SK-N-SH treated with all-trans-retinoic acid at 6 μM for 48 hours (cell line): ENCODE results near the gene L3HYPDH.

Experiments used
- ATAC-seq: fragments of 200-7000 bp; cut with Tn5 transposase; 3 replicates; pipeline ENCODE4 v1.9.1; 2020; ENCODE audit warnings: mild to moderate bottlenecking, moderate library complexity
- ARNTL ChIP-seq: fragments of 450-650 bp; formaldehyde crosslinking; IDR thresholded peaks from 2 replicates; pipeline ENCODE4 v1.5.0; 2020; ENCODE audit warnings: low read depth, mild to moderate bottlenecking, moderate library complexity, borderline replicate concordance
- BACH2 ChIP-seq: fragments of 250-450 bp; sonication (Bioruptor Pico); IDR thresholded peaks from 2 replicates; pipeline ENCODE4 v1.9.0; 2021; ENCODE audit warnings: mild to moderate bottlenecking, borderline replicate concordance
- CSDC2 ChIP-seq: fragments of 250-450 bp; sonication (Bioruptor Pico); IDR thresholded peaks from 2 replicates; pipeline ENCODE4 v1.5.0; 2020; ENCODE audit warnings: mild to moderate bottlenecking, moderate library complexity
- CSRNP3 ChIP-seq: fragments of 250-450 bp; sonication (Bioruptor Pico); IDR thresholded peaks from 2 replicates; pipeline ENCODE4 v1.5.1; 2021; ENCODE audit warnings: mild to moderate bottlenecking, moderate library complexity
- ESRRG ChIP-seq: fragments of 250-450 bp; sonication (Bioruptor Pico); IDR thresholded peaks from 2 replicates; pipeline ENCODE4 v1.6.1; 2021; ENCODE audit warnings: mild to moderate bottlenecking
- ISL1 ChIP-seq: fragments of 250-450 bp; sonication (Bioruptor Pico); IDR thresholded peaks from 2 replicates; pipeline ENCODE4 v2.1.2; 2022; ENCODE audit warnings: mild to moderate bottlenecking, moderate library complexity
- OSR1 ChIP-seq: fragments of 250-450 bp; sonication (Bioruptor Pico); IDR thresholded peaks from 2 replicates; pipeline ENCODE4 v1.8.0; 2022; ENCODE audit warnings: moderate library complexity, mild to moderate bottlenecking, inconsistent platforms
- PPARA ChIP-seq: fragments of 250-450 bp; sonication (Bioruptor Pico); IDR thresholded peaks from 2 replicates; pipeline ENCODE4 v1.5.0; 2020; ENCODE audit warnings: mild to moderate bottlenecking, borderline replicate concordance
- RARB ChIP-seq: fragments of 250-450 bp; sonication (Bioruptor Pico); IDR thresholded peaks from 2 replicates; pipeline ENCODE4 v1.8.0; 2021; ENCODE audit warnings: mild to moderate bottlenecking, moderate library complexity
- TCF4 ChIP-seq: fragments of 250-450 bp; sonication (Bioruptor Pico); IDR thresholded peaks from 2 replicates; pipeline ENCODE4 v1.8.0; 2021; ENCODE audit warnings: mild to moderate bottlenecking, moderate library complexity, borderline replicate concordance
- TOX ChIP-seq: fragments of 250-450 bp; sonication (Bioruptor Pico); IDR thresholded peaks from 2 replicates; pipeline ENCODE4 v1.8.0; 2021; ENCODE audit warnings: mild to moderate bottlenecking, moderate library complexity, borderline replicate concordance
- TSHZ2 ChIP-seq: fragments of 250-450 bp; sonication (Bioruptor Pico); IDR thresholded peaks from 2 replicates; pipeline ENCODE4 v1.5.0; 2020; ENCODE audit warnings: mild to moderate bottlenecking, moderate library complexity
- ZC3H10 ChIP-seq: fragments of 250-450 bp; sonication (Bioruptor Pico); IDR thresholded peaks from 2 replicates; pipeline ENCODE4 v1.5.1; 2021; ENCODE audit warnings: mild to moderate bottlenecking, moderate library complexity
- ZFP30 ChIP-seq: fragments of 450-650 bp; formaldehyde crosslinking; IDR thresholded peaks from 2 replicates; pipeline ENCODE4 v1.5.0; 2022; ENCODE audit warnings: mild to moderate bottlenecking, moderate library complexity
- ZNF565 ChIP-seq: fragments of 450-650 bp; formaldehyde crosslinking; conservative IDR thresholded peaks from 2 replicates; pipeline ENCODE4 v1.5.0; 2020; ENCODE audit warnings: low read depth, mild to moderate bottlenecking, moderate library complexity
- ZNF70 ChIP-seq: fragments of 450-650 bp; formaldehyde crosslinking; IDR thresholded peaks from 2 replicates; pipeline ENCODE4 v1.5.0; 2020; ENCODE audit warnings: mild to moderate bottlenecking, moderate library complexity
- ZNF8 ChIP-seq: fragments of 450-650 bp; formaldehyde crosslinking; IDR thresholded peaks from 2 replicates; pipeline ENCODE4 v1.5.0; 2020; ENCODE audit warnings: mild to moderate bottlenecking, moderate library complexity
- TF ChIP-seq, protein P1 (sequence below): fragments of 250-450 bp; sonication (Bioruptor Pico); IDR thresholded peaks from 2 replicates; pipeline ENCODE4 v1.8.0; 2020; ENCODE audit warnings: mild to moderate bottlenecking, moderate library complexity, borderline replicate concordance
- TF ChIP-seq, protein P2 (sequence below): fragments of 250-450 bp; sonication (Bioruptor Pico); IDR thresholded peaks from 2 replicates; pipeline ENCODE4 v1.8.0; 2021; ENCODE audit warnings: low read depth, mild to moderate bottlenecking, moderate library complexity, borderline replicate concordance
- TF ChIP-seq, protein P3 (sequence below): fragments of 250-450 bp; sonication (Bioruptor Pico); IDR thresholded peaks from 2 replicates; pipeline ENCODE4 v1.5.1; 2020; ENCODE audit warnings: low read depth, mild to moderate bottlenecking, moderate library complexity

Gene L3HYPDH

DNA sequence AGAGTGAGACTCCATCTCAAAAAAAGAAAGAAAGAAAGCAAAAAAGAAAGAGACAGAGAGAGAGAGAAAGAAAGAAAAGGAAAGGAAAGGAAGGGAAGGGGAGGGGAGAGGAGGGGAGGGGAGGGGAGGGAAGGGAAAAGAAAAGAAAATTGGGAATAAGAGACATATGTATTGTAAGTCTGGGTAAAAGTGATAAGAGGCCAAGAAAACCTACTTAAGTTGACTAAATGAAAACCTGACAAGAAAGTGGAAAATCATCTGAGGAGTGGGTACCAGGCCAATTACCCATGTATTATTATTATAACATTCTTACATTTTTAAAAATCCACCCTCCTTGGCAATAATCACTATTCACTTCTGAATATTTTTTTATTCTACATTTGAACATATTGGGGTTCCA, 46.1 kb upstream of the L3HYPDH start:
- no peak for ATAC-seq
- TF ChIP-seq ZNF565 (CRISPR knock-in tag) (no peak), ISL1 (no peak), ESRRG (no peak), TSHZ2 (CRISPR knock-in tag) (no peak), ZNF70 (no peak), OSR1 (CRISPR knock-in tag) (no peak), ZFP30 (CRISPR knock-in tag) (no peak), RARB (no peak), CSRNP3 (CRISPR knock-in tag) (no peak), ZNF8 (CRISPR knock-in tag) (no peak), ZC3H10 (CRISPR knock-in tag) (no peak), TOX (CRISPR knock-in tag) (no peak)
- TF ChIP-seq, protein P1, sequence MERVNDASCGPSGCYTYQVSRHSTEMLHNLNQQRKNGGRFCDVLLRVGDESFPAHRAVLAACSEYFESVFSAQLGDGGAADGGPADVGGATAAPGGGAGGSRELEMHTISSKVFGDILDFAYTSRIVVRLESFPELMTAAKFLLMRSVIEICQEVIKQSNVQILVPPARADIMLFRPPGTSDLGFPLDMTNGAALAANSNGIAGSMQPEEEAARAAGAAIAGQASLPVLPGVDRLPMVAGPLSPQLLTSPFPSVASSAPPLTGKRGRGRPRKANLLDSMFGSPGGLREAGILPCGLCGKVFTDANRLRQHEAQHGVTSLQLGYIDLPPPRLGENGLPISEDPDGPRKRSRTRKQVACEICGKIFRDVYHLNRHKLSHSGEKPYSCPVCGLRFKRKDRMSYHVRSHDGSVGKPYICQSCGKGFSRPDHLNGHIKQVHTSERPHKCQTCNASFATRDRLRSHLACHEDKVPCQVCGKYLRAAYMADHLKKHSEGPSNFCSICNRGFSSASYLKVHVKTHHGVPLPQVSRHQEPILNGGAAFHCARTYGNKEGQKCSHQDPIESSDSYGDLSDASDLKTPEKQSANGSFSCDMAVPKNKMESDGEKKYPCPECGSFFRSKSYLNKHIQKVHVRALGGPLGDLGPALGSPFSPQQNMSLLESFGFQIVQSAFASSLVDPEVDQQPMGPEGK, result no peak
- TF ChIP-seq, protein P2, sequence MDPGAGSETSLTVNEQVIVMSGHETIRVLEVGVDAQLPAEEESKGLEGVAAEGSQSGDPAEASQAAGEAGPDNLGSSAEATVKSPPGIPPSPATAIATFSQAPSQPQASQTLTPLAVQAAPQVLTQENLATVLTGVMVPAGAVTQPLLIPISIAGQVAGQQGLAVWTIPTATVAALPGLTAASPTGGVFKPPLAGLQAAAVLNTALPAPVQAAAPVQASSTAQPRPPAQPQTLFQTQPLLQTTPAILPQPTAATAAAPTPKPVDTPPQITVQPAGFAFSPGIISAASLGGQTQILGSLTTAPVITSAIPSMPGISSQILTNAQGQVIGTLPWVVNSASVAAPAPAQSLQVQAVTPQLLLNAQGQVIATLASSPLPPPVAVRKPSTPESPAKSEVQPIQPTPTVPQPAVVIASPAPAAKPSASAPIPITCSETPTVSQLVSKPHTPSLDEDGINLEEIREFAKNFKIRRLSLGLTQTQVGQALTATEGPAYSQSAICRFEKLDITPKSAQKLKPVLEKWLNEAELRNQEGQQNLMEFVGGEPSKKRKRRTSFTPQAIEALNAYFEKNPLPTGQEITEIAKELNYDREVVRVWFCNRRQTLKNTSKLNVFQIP, result no peak

DNA sequence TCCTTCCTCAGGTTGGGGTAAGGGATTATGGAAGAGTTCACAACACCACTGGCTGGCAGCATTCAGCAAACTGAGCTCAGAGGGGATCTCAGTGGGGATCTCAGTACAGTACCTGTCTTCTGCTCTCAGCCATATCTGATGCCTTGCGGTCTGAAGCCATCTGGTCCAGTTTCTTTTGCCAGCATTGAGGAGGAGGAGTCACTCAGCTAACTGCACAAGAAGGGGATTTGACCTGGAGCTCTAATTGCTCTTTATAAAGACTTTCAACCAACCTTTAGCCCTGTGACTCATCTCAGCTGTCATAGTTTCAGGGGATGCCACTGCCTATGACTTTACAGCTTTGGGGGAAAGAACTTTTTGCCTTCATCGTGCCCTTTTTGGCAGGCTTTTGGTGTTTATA, 45.0 kb upstream of the L3HYPDH start:
- no peak for ATAC-seq

GRCh38 chr14:59520224-59520623, 36.0 kb upstream of the L3HYPDH start:
- TF ChIP-seq ARNTL (CRISPR knock-in tag), result no peak
- no peak for TF ChIP-seq ZC3H10 (CRISPR knock-in tag)
- ATAC-seq, result no peak

More for the DNA sequence above, 45.0 kb upstream of the L3HYPDH start:
- TF ChIP-seq TCF4 (CRISPR knock-in tag) (no peak), OSR1 (CRISPR knock-in tag) (no peak), ISL1 (no peak), PPARA (CRISPR knock-in tag) (no peak)
- TF ChIP-seq, protein P3, sequence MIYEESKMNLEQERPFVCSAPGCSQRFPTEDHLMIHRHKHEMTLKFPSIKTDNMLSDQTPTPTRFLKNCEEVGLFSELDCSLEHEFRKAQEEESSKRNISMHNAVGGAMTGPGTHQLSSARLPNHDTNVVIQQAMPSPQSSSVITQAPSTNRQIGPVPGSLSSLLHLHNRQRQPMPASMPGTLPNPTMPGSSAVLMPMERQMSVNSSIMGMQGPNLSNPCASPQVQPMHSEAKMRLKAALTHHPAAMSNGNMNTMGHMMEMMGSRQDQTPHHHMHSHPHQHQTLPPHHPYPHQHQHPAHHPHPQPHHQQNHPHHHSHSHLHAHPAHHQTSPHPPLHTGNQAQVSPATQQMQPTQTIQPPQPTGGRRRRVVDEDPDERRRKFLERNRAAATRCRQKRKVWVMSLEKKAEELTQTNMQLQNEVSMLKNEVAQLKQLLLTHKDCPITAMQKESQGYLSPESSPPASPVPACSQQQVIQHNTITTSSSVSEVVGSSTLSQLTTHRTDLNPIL, result no peak

- peak; percentile 59; the same call in 2 of the 3 replicates for ATAC-seq
- TF ChIP-seq RARB (no peak), TSHZ2 (CRISPR knock-in tag) (no peak), ZC3H10 (CRISPR knock-in tag) (no peak), CSDC2 (no peak), BACH2 (CRISPR knock-in tag) (no peak), ZNF565 (CRISPR knock-in tag) (no peak), ARNTL (CRISPR knock-in tag) (no peak), TOX (CRISPR knock-in tag) (no peak), ESRRG (no peak)
- TF ChIP-seq, protein P3, result no peak
- TF ChIP-seq, protein P2, result no peak
Observed at GRCh38 chr14:59511916-59512575, 27.8 kb upstream of the L3HYPDH start.
